ENCODE data around the gene KY. TPM values are rescaled to one million over a fixed set of nuclear protein-coding genes. Genes with fewer than 3 reads are reported as not detected.

KY gene
- total RNA-seq, 3 donors from 2014 or later: 0.33 to 1.2 TPM; not detected in 1

GRCh38 chr3:134690226-134690625 is 39.4 kb upstream of the KY start:
- Histone ChIP-seq H3K27me3 (no peaks in the 10 kb centered on the region), H3K4me3 (no peak overlapping the region), H3K9me3 (no peaks in the 10 kb centered on the region), H3K4me1 (no peaks in the 10 kb centered on the region), H3K27ac (no peak overlapping the region), H3K36me3 (no peaks in the 10 kb centered on the region)
- DNase-seq (ENCODE audit: low spot score in 2 of 2): no peak
- intact Hi-C loops (cut with DNase I; ENCODE audit: low total_unique reads): no loop called here
- TF ChIP-seq CTCF (IDR thresholded peaks at IDR 0.05): no peak
- TF ChIP-seq POLR2A (IDR thresholded peaks at IDR 0.05): no peak
- TF ChIP-seq POLR2AphosphoS5 (IDR thresholded peaks at IDR 0.05): no peak

GRCh38 chr3:134687642-134688041 is 36.8 kb upstream of the KY start:
- DNase-seq (ENCODE audit: low spot score in 2 of 2): no peak
- no peak for TF ChIP-seq POLR2A (IDR thresholded peaks at IDR 0.05)
- TF ChIP-seq CTCF (IDR thresholded peaks at IDR 0.05): no peak
- no peak for TF ChIP-seq POLR2AphosphoS5 (IDR thresholded peaks at IDR 0.05)
- intact Hi-C loops (cut with DNase I; ENCODE audit: low total_unique reads): no loop called here
- Histone ChIP-seq H3K4me3 (no peak overlapping the region), H3K27ac (no peak overlapping the region), H3K36me3 (no peaks in the 10 kb centered on the region), H3K27me3 (no peaks in the 10 kb centered on the region), H3K9me3 (no peaks in the 10 kb centered on the region), H3K4me1 (no peaks in the 10 kb centered on the region)

- H3K36me3 ChIP-seq: no peaks in the 10 kb centered on the region
- no peak overlapping the region for H3K4me3 ChIP-seq
- H3K27me3 ChIP-seq: no peaks in the 10 kb centered on the region
- no peaks in the 10 kb centered on the region for H3K4me1 ChIP-seq
- no peak overlapping the region for H3K27ac ChIP-seq
- TF ChIP-seq POLR2A (IDR thresholded peaks at IDR 0.05): no peak
- no peak for TF ChIP-seq CTCF (IDR thresholded peaks at IDR 0.05)
- no peak for TF ChIP-seq POLR2AphosphoS5 (IDR thresholded peaks at IDR 0.05)
- no peak for DNase-seq (ENCODE audit: low spot score in 2 of 2)
- H3K9me3 ChIP-seq: no peaks in the 10 kb centered on the region
- intact Hi-C loops (cut with DNase I; ENCODE audit: low total_unique reads): no loop called here
Observed at GRCh38 chr3:134685929-134686802, 35.3 kb upstream of the KY start.

- TF ChIP-seq POLR2A (IDR thresholded peaks at IDR 0.05) (no peak), POLR2AphosphoS5 (IDR thresholded peaks at IDR 0.05) (no peak)
- DNase-seq (ENCODE audit: low spot score in 2 of 2): no peak
- no peaks in the 10 kb centered on the region for H3K4me1 ChIP-seq
- H3K27ac ChIP-seq: no peak overlapping the region
- H3K9me3 ChIP-seq: no peaks in the 10 kb centered on the region
- H3K36me3 ChIP-seq: no peaks in the 10 kb centered on the region
- intact Hi-C loops (cut with DNase I; ENCODE audit: low total_unique reads): no loop called here
- no peaks in the 10 kb centered on the region for H3K27me3 ChIP-seq
- no peak overlapping the region for H3K4me3 ChIP-seq
Observed at GRCh38 chr3:134682196-134682880, 31.5 kb upstream of the KY start.

GRCh38 chr3:134681522-134681900 is 30.7 kb upstream of the KY start:
- intact Hi-C loops (cut with DNase I; ENCODE audit: low total_unique reads): no loop called here
- H3K27me3 ChIP-seq: no peaks in the 10 kb centered on the region
- TF ChIP-seq POLR2A (IDR thresholded peaks at IDR 0.05) (no peak), CTCF (IDR thresholded peaks at IDR 0.05) (no peak), POLR2AphosphoS5 (IDR thresholded peaks at IDR 0.05) (no peak)
- no peak for DNase-seq (ENCODE audit: low spot score in 2 of 2)
- peak overlapping the region in 1 of 2 donors; percentile 32 for H3K27ac ChIP-seq
- H3K4me3 ChIP-seq: no peak overlapping the region
- no peaks in the 10 kb centered on the region for H3K36me3 ChIP-seq
- no peaks in the 10 kb centered on the region for H3K9me3 ChIP-seq
- no peaks in the 10 kb centered on the region for H3K4me1 ChIP-seq

All from breast epithelium (tissue), 4 donors.